Osteoblast (primary cell): ENCODE results near the gene PKN3. TPM values are rescaled to one million over a fixed set of nuclear protein-coding genes. Genes with fewer than 3 reads are reported as not detected.
A peak's percentile ranks its signal among the peaks of the same experiment; 100 is the strongest.

ENCODE experiments used
- DNase-seq: peaks from one replicate; pipeline ENCODE4 v3.0.0; 2011; ENCODE audit warnings: low spot score, mixed read lengths; ENCODE audit not compliant: insufficient read length; ENCODE audit errors: missing footprints
- H2AFZ ChIP-seq: 2 replicates; pipeline ENCODE4 v1.6.0; 2011; ENCODE audit warnings: mild to moderate bottlenecking, low read length
- H3K27ac ChIP-seq: 2 replicates; pipeline ENCODE4 v1.5.1; 2011; ENCODE audit warnings: mild to moderate bottlenecking, low read depth, low read length, moderate library complexity
- H3K27me3 ChIP-seq: 2 replicates; pipeline ENCODE4 v1.6.0; 2012; ENCODE audit warnings: mild to moderate bottlenecking, control low read depth, inconsistent platforms, low read length, moderate library complexity; ENCODE audit not compliant: insufficient read depth
- H3K36me3 ChIP-seq: 2 replicates; pipeline ENCODE4 v1.5.1; 2011; ENCODE audit warnings: mild to moderate bottlenecking, low read length, control low read depth, moderate library complexity; ENCODE audit not compliant: insufficient read depth
- H3K4me1 ChIP-seq: 2 replicates; pipeline ENCODE4 v1.5.1; 2011; ENCODE audit warnings: mild to moderate bottlenecking, low read length, control low read depth, moderate library complexity; ENCODE audit not compliant: insufficient read depth
- H3K4me2 ChIP-seq: 2 replicates; pipeline ENCODE4 v1.6.0; 2011; ENCODE audit warnings: mild to moderate bottlenecking, low read length; ENCODE audit not compliant: insufficient read depth
- H3K4me3 ChIP-seq: fragments of 200-600 bp; sonication (generic); 3 replicates; pipeline ENCODE4 v1.5.1; 2012; ENCODE audit warnings: mild to moderate bottlenecking, low read length, inconsistent platforms; ENCODE audit not compliant: insufficient read depth
- H3K79me2 ChIP-seq: 2 replicates; pipeline ENCODE4 v1.6.0; 2012; ENCODE audit warnings: mild to moderate bottlenecking, low read length, control low read depth, inconsistent platforms; ENCODE audit not compliant: insufficient read depth
- H3K9me3 ChIP-seq: 2 replicates; pipeline ENCODE4 v1.5.1; 2011; ENCODE audit warnings: low read depth, low read length, control low read depth
- H4K20me1 ChIP-seq: 2 replicates; pipeline ENCODE4 v1.6.0; 2012; ENCODE audit warnings: mild to moderate bottlenecking, low read length, control low read depth; ENCODE audit not compliant: insufficient read depth
- CTCF ChIP-seq: IDR thresholded peaks from 2 replicates; pipeline ENCODE4 v1.5.1; 2011; ENCODE audit warnings: mild to moderate bottlenecking, low read depth, low read length, moderate library complexity; ENCODE audit errors: extremely low read depth
- total RNA-seq: library from RNA; depleted of rRNA; stranded (reverse); fragments of >200 nt; gene quantifications from 2 replicates; pipeline ENCODE4 v1.2.3, GENCODE V29; 2012

PKN3 gene
- total RNA-seq, 1 donor: 4.3 TPM

DNA sequence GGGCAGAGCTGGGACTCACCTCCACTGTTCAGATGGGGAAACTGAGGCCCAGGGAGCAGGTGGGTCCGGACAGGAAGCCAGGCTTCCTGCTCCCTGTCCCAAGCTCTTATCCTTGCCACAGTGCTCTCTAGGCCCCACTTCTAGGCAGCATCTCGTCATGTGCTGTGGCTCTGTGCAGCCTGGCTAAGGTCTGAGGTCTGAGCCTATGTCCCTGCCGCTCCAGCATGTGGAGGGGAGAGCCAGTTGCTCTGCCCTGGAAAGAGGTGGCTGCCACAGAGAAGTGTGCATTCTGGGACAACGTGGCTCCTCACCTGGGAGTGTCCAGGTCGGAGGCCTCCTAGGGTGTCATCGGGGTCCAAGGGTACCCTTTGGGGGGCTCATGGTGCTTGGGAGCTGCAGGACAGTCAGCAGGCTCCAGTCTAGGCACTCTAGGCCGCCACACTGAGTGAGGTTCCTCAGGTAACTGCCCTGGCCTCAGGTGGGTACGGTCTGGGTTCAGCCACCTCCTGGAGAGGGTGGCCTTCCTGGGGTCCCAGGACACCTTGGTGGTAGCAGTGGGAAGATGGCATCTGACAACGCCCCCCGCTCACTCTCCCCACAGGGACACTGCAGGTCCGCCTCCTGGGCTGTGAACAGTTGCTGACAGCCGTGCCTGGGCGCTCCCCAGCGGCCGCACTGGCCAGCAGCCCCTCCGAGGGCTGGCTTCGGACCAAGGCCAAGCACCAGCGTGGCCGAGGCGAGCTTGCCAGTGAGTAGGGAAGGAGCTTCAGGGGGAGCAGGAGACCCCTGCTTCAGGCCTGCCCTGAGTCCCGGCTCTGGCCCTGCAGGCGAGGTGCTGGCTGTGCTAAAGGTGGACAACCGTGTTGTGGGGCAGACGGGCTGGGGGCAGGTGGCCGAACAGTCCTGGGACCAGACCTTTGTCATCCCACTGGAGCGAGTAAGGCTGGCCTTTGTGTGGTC, 10.4 kb downstream of the PKN3 start:
- Histone ChIP-seq H3K4me3 (no peak overlapping the region), H2AFZ (no peak overlapping the region), H3K9me3 (no peaks in the 10 kb centered on the region), H4K20me1 (no peaks in the 10 kb centered on the region), H3K27ac (no peak overlapping the region), H3K79me2 (no peaks in the 10 kb centered on the region), H3K27me3 (no peaks in the 10 kb centered on the region), H3K36me3 (no peaks in the 10 kb centered on the region), H3K4me1 (no peaks in the 10 kb centered on the region), H3K4me2 (no peak overlapping the region)
- peak; percentile 77 for DNase-seq
- no peak for TF ChIP-seq CTCF

DNA sequence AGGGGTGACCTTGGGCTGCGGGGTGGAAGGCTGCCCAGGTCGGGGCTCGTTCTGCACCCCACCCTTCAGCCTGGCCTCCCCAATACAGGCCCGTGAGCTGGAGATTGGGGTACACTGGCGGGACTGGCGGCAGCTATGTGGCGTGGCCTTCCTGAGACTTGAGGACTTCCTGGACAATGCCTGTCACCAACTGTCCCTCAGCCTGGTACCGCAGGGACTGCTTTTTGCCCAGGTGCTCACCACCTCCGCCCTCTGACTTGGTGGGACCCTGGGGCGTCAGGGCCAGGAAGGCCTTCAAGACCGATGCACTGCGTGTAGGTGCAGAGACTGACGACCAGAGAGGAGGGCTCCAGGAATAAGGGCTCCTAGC, 11.1 kb downstream of the PKN3 start:
- DNase-seq: peak; percentile 35
- no peak overlapping the region for H3K27ac ChIP-seq
- TF ChIP-seq CTCF: no peak

DNA sequence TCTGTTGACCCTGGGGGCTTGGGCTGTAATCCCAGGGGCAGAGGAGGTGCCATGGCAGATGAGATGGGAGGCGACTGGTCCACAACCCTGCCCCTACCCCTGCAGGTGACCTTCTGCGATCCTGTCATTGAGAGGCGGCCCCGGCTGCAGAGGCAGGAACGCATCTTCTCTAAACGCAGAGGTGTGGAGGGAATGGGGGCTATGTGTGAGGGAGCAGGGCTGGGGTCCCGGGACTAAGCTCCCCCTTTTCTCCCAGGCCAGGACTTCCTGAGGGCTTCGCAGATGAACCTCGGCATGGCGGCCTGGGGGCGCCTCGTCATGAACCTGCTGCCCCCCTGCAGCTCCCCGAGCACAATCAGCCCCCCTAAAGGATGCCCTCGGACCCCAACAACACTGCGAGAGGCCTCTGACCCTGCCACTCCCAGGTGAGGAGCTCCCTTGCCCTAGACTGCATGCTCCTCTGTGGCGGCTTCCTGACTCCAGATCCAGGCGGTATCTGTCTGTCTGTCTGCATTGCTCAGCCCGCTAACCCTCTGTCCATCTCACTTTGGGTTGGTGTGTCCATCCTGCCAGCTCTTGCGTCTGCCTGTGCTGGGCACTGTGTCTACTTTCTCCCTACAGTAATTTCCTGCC, 11.8 kb downstream of the PKN3 start:
- Histone ChIP-seq H3K9me3 (no peaks in the 10 kb centered on the region), H4K20me1 (no peaks in the 10 kb centered on the region), H2AFZ (no peak overlapping the region), H3K4me1 (no peaks in the 10 kb centered on the region), H3K4me2 (no peak overlapping the region), H3K27me3 (no peaks in the 10 kb centered on the region), H3K36me3 (no peaks in the 10 kb centered on the region), H3K27ac (no peak overlapping the region), H3K79me2 (no peaks in the 10 kb centered on the region), H3K4me3 (no peak overlapping the region)
- TF ChIP-seq CTCF: no peak
- DNase-seq: peak; percentile 58

More for the DNA sequence above, 11.1 kb downstream of the PKN3 start:
- Histone ChIP-seq H3K4me2 (no peak overlapping the region), H3K4me1 (no peaks in the 10 kb centered on the region), H3K36me3 (no peaks in the 10 kb centered on the region), H3K9me3 (no peaks in the 10 kb centered on the region), H3K4me3 (no peak overlapping the region), H3K27me3 (no peaks in the 10 kb centered on the region), H4K20me1 (no peaks in the 10 kb centered on the region), H2AFZ (no peak overlapping the region), H3K79me2 (no peaks in the 10 kb centered on the region)
